ENCODE data around the gene PRR19. TPM values are rescaled to one million over a fixed set of nuclear protein-coding genes. Genes with fewer than 3 reads are reported as not detected.

The PRR19 gene
- total RNA-seq, 1 experiment from 2014 or later: 3.2 TPM

DNA sequence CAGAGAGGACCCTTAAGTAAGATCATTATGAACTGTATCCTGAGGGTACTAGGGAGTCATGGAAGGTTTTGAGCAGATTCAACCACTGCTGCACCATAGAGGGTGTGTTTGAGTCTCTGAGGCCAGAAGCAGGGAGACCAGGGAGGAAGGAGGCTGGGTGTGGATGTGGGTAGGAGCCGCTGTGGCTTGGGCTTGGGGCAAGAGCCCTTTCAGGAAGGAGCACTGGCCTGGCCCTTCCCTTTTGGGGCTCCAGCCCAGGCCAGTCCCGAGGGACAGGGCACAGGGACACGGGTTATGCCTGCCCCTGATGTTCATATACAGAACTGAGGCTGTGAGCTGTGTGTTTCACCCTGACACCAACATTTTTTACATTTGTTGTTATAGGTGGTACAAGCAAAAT, 25.6 kb upstream of the PRR19 start:
- no peak overlapping the region for H2AK5ac ChIP-seq (ENCODE audit: insufficient read length, low read length)
- no peak for DNase-seq
- no peaks in the 10 kb centered on the region for H3K4me1 ChIP-seq (ENCODE audit: insufficient read depth, low read length)
- H3K23ac ChIP-seq (ENCODE audit: insufficient read length, low read depth, low read length): no peak overlapping the region
- no peak overlapping the region for H2AFZ ChIP-seq (ENCODE audit: low read length)
- no peaks in the 10 kb centered on the region for H3K9me3 ChIP-seq (ENCODE audit: control insufficient read depth, low read depth, low read length)
- no peak overlapping the region for H3K18ac ChIP-seq (ENCODE audit: insufficient read length, low read depth, low read length)
- H3K27ac Mint-ChIP-seq: peak overlapping the region in 1 of 3 experiments; percentile 40; a peak in 2 of 7 replicates
- no peak overlapping the region for H2BK5ac ChIP-seq (ENCODE audit: insufficient read length, low read length)
- H3K79me2 ChIP-seq (ENCODE audit: insufficient read depth, low read length): no peaks in the 10 kb centered on the region
- no peak overlapping the region for H2BK12ac ChIP-seq (ENCODE audit: insufficient read length, low read depth, low read length)
- H4K5ac ChIP-seq (ENCODE audit: insufficient read length, low read depth, low read length): no peak overlapping the region
- no peak overlapping the region for H3K56ac ChIP-seq (ENCODE audit: insufficient read length, low read depth, low read length)
- H3K9ac ChIP-seq (ENCODE audit: extremely low read depth, insufficient read length, low read length): no peak overlapping the region
- H2BK20ac ChIP-seq (ENCODE audit: low read depth, low read length, poor library complexity, severe bottlenecking): no peak overlapping the region
- H3K36me3 Mint-ChIP-seq (ENCODE audit: insufficient read depth in 1 of 3, low read depth in 3 of 3): peaks cover 4 to 23% (median 16%) of the 10 kb centered on the region in 3 experiments; a peak in 6 of 7 replicates
- H2BK120ac ChIP-seq (ENCODE audit: low read depth, low read length, poor library complexity, severe bottlenecking): no peak overlapping the region
- H4K8ac ChIP-seq (replicated peaks; ENCODE audit: insufficient read length, low read depth, low read length): no peak overlapping the region
- no peak overlapping the region for H3K14ac ChIP-seq (ENCODE audit: insufficient read depth, low read length)
- H3T11ph ChIP-seq (ENCODE audit: low read length): no peak overlapping the region
- H3K79me1 ChIP-seq (ENCODE audit: insufficient read depth, low read depth, low read length, poor library complexity, severe bottlenecking): no peaks in the 10 kb centered on the region
- TF ChIP-seq, protein P1, sequence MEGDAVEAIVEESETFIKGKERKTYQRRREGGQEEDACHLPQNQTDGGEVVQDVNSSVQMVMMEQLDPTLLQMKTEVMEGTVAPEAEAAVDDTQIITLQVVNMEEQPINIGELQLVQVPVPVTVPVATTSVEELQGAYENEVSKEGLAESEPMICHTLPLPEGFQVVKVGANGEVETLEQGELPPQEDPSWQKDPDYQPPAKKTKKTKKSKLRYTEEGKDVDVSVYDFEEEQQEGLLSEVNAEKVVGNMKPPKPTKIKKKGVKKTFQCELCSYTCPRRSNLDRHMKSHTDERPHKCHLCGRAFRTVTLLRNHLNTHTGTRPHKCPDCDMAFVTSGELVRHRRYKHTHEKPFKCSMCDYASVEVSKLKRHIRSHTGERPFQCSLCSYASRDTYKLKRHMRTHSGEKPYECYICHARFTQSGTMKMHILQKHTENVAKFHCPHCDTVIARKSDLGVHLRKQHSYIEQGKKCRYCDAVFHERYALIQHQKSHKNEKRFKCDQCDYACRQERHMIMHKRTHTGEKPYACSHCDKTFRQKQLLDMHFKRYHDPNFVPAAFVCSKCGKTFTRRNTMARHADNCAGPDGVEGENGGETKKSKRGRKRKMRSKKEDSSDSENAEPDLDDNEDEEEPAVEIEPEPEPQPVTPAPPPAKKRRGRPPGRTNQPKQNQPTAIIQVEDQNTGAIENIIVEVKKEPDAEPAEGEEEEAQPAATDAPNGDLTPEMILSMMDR (conservative IDR thresholded peaks at IDR 0.05): no peak
- no peak overlapping the region for H2BK15ac ChIP-seq (ENCODE audit: low read depth, low read length)
- no peak overlapping the region for H3K4ac ChIP-seq (ENCODE audit: low read depth, low read length)
- H3K23me2 ChIP-seq (ENCODE audit: insufficient read length, low read depth, low read length, poor library complexity, severe bottlenecking): peaks cover 4% of the 10 kb centered on the region
- no peaks in the 10 kb centered on the region; a peak in 2 of 5 replicates for H3K9me3 Mint-ChIP-seq
- H3K27ac ChIP-seq (ENCODE audit: insufficient read length, low read depth, low read length): no peak overlapping the region
- H4K20me1 ChIP-seq (ENCODE audit: control insufficient read depth, insufficient read depth, insufficient read length): no peaks in the 10 kb centered on the region
- H3K4me3 Mint-ChIP-seq: no peak overlapping the region
- H3K27me3 Mint-ChIP-seq (ENCODE audit: low read depth): no peaks in the 10 kb centered on the region
- no peak overlapping the region for H3K4me2 ChIP-seq (ENCODE audit: insufficient read depth, insufficient read length, low read length)
- H3K4me1 Mint-ChIP-seq: peaks cover 15 to 18% of the 10 kb centered on the region in 2 experiments
- no peaks in the 10 kb centered on the region for H3K27me3 ChIP-seq (ENCODE audit: insufficient read depth, low read length)
- H4K91ac ChIP-seq (ENCODE audit: insufficient read length, low read depth, low read length): no peak overlapping the region
- no CpG with 5 or more reads among the region's 3 CpGs for WGBS (ENCODE audit: extremely low coverage, insufficient read length, low lambda C conversion rate)
